Fibroblast of lung (primary cell): ENCODE measurements around the gene ZFHX2. TPM values are rescaled to one million over a fixed set of nuclear protein-coding genes. Genes with fewer than 3 reads are reported as not detected.

Source experiments
- DNase-seq, 2 donors: peaks; one replicate each; pipeline versions ENCODE4 v3.0.0 to v3.0.0-alpha.2; 2010; ENCODE audit warnings: low read depth in 2 of 2
- H2AFZ ChIP-seq: 2 replicates; pipeline ENCODE4 v1.5.1; 2012; ENCODE audit warnings: low read length, control low read depth, inconsistent platforms
- H3K27ac ChIP-seq: 2 replicates; pipeline ENCODE4 v1.5.1; 2011; ENCODE audit warnings: low read length, control low read depth; ENCODE audit not compliant: insufficient read depth
- H3K27me3 ChIP-seq: 2 replicates; pipeline ENCODE4 v1.5.1; 2011; ENCODE audit warnings: mild to moderate bottlenecking, low read length; ENCODE audit not compliant: control insufficient read depth, insufficient read depth
- H3K36me3 ChIP-seq: 2 replicates; pipeline ENCODE4 v1.5.1; 2011; ENCODE audit warnings: low read length; ENCODE audit not compliant: control insufficient read depth, insufficient read depth
- H3K4me1 ChIP-seq: 2 replicates; pipeline ENCODE4 v1.5.1; 2011; ENCODE audit warnings: low read length; ENCODE audit not compliant: control insufficient read depth, insufficient read depth; ENCODE audit errors: extremely low read depth
- H3K4me2 ChIP-seq: 2 replicates; pipeline ENCODE4 v1.5.1; 2011; ENCODE audit warnings: low read length, control low read depth; ENCODE audit not compliant: insufficient read depth; ENCODE audit errors: extremely low read depth
- H3K4me3 ChIP-seq, 4 experiments: fragments of 200-600 bp in 1 of 4; sonication (generic) in 1 of 4; replicated peaks in 1 of 4; 2 replicates each; pipeline ENCODE4 v1.5.1; 2011 to 2016; ENCODE audit warnings: low read length in 4 of 4, low read depth in 3 of 4, mild to moderate bottlenecking in 3 of 4, control low read depth in 2 of 4, inconsistent platforms in 1 of 4, mixed read lengths in 1 of 4; ENCODE audit not compliant: insufficient read depth in 1 of 4; ENCODE audit errors: control extremely low read depth in 1 of 4
- H3K79me2 ChIP-seq: 2 replicates; pipeline ENCODE4 v1.5.1; 2012; ENCODE audit warnings: mild to moderate bottlenecking, low read length, inconsistent platforms; ENCODE audit not compliant: control insufficient read depth, insufficient read depth
- H3K9ac ChIP-seq: 2 replicates; pipeline ENCODE4 v1.5.1; 2011; ENCODE audit warnings: mild to moderate bottlenecking, low read length, control low read depth; ENCODE audit not compliant: insufficient read depth
- H3K9me3 ChIP-seq: 2 replicates; pipeline ENCODE4 v1.5.1; 2012; ENCODE audit warnings: low read depth, low read length; ENCODE audit not compliant: control insufficient read depth, insufficient read depth
- H4K20me1 ChIP-seq: 2 replicates; pipeline ENCODE4 v1.5.1; 2011; ENCODE audit warnings: low read length; ENCODE audit not compliant: control insufficient read depth, insufficient read depth; ENCODE audit errors: extremely low read depth
- CTCF ChIP-seq, 2 donors: IDR thresholded peaks in 1 of 2; conservative IDR thresholded peaks in 1 of 2; 1 replicate in 1 of 2; 2 replicates in 1 of 2; pipeline ENCODE4 v1.5.1; 2011 to 2012; ENCODE audit warnings: low read length in 2 of 2, control low read depth in 1 of 2, inconsistent platforms in 1 of 2, low read depth in 1 of 2, mild to moderate bottlenecking in 1 of 2
- EZH2 ChIP-seq: IDR thresholded peaks from 2 replicates; pipeline ENCODE4 v1.5.1; 2012; ENCODE audit warnings: low read length, control low read depth, mild to moderate bottlenecking; ENCODE audit errors: missing control alignments
- polyA plus RNA-seq, 2 donors: library from polyadenylated mRNA; depleted of rRNA in 1 of 2; stranded (reverse) in 1 of 2; unstranded in 1 of 2; fragments of >200 nt; gene quantifications; 2 replicates each; pipeline ENCODE4 v1.2.1, GENCODE V29; 2011 to 2012; ENCODE audit warnings: missing spikeins in 1 of 2
- total RNA-seq: library from RNA; depleted of rRNA; stranded (reverse); fragments of >200 nt; gene quantifications from 2 replicates; pipeline ENCODE4 v1.2.1, GENCODE V29; 2014

Gene ZFHX2
- total and polyA plus RNA-seq, 2 donors (not counting 1 experiment from before 2014, with no cell fraction given) = 0.33 TPM; not detected in 1

GRCh38 chr14:23512156-23512555 is 39.4 kb downstream of the ZFHX2 start:
- Histone ChIP-seq H3K4me2 (no peak overlapping the region), H3K27me3 (no peaks in the 10 kb centered on the region), H3K27ac (no peak overlapping the region), H2AFZ (no peak overlapping the region), H3K79me2 (no peaks in the 10 kb centered on the region), H3K4me3 (peak overlapping the region in 1 of 4 experiments; percentile 20), H3K4me1 (no peaks in the 10 kb centered on the region), H3K36me3 (no peaks in the 10 kb centered on the region), H4K20me1 (no peaks in the 10 kb centered on the region), H3K9me3 (no peaks in the 10 kb centered on the region), H3K9ac (no peak overlapping the region)
- DNase-seq = peak in 1 of 2 donors; percentile 7
- TF ChIP-seq EZH2 (no peak), CTCF (conservative IDR thresholded peaks at IDR 0.05 in 1 of 2, IDR thresholded peaks at IDR 0.05 in 1 of 2; ENCODE audit: low read depth in 1 of 2, low read length in 2 of 2) (no peak)

- no peak overlapping the region for H3K9ac ChIP-seq
- no peak overlapping the region for H3K27ac ChIP-seq
- peak in 1 of 2 donors; percentile 53 for DNase-seq
- H3K4me2 ChIP-seq = no peak overlapping the region
- TF ChIP-seq CTCF (conservative IDR thresholded peaks at IDR 0.05 in 1 of 2, IDR thresholded peaks at IDR 0.05 in 1 of 2; ENCODE audit: low read depth in 1 of 2, low read length in 2 of 2) (no peak), EZH2 (no peak)
- H3K4me3 ChIP-seq = no peak overlapping the region
- no peak overlapping the region for H2AFZ ChIP-seq
- H3K36me3 ChIP-seq = no peaks in the 10 kb centered on the region
- H3K4me1 ChIP-seq = no peaks in the 10 kb centered on the region
- H3K79me2 ChIP-seq = no peaks in the 10 kb centered on the region
- no peaks in the 10 kb centered on the region for H3K27me3 ChIP-seq
- H4K20me1 ChIP-seq = no peaks in the 10 kb centered on the region
- no peaks in the 10 kb centered on the region for H3K9me3 ChIP-seq
These were observed 57.3 kb downstream of the ZFHX2 start for GRCh38 chr14:23494223-23494622.

- no peak for TF ChIP-seq EZH2
- no peaks in the 10 kb centered on the region for H3K9me3 ChIP-seq
- no peaks in the 10 kb centered on the region for H3K79me2 ChIP-seq
- no peaks in the 10 kb centered on the region for H4K20me1 ChIP-seq
- H3K27ac ChIP-seq = no peak overlapping the region
- no peaks in the 10 kb centered on the region for H3K4me1 ChIP-seq
- DNase-seq = no peak
- H3K4me3 ChIP-seq = no peak overlapping the region
- no peak overlapping the region for H3K9ac ChIP-seq
- H3K36me3 ChIP-seq = no peaks in the 10 kb centered on the region
- H2AFZ ChIP-seq = no peak overlapping the region
- H3K27me3 ChIP-seq = no peaks in the 10 kb centered on the region
- H3K4me2 ChIP-seq = no peak overlapping the region
These were observed 58.8 kb downstream of the ZFHX2 start for GRCh38 chr14:23492618-23493272.
